GM12801 (cell line): Measurements from ENCODE around the gene SLC11A2.

Experiments used
- TF ChIP-seq, protein P1 (sequence below): IDR thresholded peaks from one replicate; pipeline ENCODE4 v1.5.1; 2011; ENCODE audit warnings: control low read depth; ENCODE audit not compliant: insufficient read length; ENCODE audit errors: extremely low read depth

SLC11A2 gene

DNA sequence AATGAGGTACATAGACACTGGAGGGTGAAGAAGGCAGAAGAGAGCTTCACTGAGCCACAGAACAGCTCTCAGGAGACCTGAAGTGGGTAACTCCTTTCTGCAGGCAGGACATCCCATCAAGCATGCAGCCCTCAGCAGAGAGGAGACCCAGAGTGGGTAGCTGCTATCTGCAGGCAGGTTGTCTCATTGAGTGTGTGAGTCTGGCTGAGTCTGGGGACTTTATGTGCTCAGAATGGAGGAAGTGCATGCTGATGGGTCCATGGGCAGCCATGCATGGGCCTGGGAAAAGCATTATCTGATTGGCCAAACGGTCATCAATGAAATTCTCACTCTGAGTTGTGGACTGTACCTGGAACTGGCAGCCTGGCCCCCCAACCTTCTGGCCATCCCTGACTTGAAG lies 88.5 kb downstream of the SLC11A2 start:
- TF ChIP-seq, protein P1, sequence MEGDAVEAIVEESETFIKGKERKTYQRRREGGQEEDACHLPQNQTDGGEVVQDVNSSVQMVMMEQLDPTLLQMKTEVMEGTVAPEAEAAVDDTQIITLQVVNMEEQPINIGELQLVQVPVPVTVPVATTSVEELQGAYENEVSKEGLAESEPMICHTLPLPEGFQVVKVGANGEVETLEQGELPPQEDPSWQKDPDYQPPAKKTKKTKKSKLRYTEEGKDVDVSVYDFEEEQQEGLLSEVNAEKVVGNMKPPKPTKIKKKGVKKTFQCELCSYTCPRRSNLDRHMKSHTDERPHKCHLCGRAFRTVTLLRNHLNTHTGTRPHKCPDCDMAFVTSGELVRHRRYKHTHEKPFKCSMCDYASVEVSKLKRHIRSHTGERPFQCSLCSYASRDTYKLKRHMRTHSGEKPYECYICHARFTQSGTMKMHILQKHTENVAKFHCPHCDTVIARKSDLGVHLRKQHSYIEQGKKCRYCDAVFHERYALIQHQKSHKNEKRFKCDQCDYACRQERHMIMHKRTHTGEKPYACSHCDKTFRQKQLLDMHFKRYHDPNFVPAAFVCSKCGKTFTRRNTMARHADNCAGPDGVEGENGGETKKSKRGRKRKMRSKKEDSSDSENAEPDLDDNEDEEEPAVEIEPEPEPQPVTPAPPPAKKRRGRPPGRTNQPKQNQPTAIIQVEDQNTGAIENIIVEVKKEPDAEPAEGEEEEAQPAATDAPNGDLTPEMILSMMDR = no peak

DNA sequence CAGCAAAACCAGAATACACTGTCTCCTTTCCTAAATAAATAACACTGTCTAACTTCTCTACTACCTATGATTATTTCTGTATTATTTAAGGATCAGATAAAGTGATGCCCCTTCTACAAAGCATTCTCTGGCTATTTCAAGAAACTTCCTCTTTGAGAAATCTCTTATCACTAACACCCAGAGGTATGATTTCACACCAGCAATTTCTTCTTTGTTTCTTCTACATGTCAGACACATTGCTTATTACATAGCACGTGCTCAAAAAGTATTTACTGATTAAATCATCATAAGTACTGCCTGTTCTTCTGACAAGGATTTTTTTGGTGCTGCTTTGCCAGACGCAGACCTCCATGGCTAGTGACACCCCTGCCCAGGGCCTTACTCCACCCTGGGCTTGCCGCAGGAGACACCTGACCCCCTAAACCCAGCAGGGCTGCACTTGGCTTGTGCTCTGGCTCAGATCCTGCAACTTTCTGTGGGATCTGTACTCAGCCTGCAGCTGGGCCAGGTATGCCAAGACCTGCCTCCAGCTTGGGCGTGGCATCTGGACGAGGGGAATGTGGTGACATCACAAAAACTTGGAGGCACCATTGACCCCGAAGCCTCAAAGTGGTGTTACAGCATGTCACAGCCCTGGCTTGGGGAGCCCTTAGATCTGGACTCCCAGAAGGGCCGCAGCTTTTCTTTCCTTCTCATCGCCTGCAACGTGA lies 89.2 kb downstream of the SLC11A2 start:
- TF ChIP-seq, protein P1 = no peak

DNA sequence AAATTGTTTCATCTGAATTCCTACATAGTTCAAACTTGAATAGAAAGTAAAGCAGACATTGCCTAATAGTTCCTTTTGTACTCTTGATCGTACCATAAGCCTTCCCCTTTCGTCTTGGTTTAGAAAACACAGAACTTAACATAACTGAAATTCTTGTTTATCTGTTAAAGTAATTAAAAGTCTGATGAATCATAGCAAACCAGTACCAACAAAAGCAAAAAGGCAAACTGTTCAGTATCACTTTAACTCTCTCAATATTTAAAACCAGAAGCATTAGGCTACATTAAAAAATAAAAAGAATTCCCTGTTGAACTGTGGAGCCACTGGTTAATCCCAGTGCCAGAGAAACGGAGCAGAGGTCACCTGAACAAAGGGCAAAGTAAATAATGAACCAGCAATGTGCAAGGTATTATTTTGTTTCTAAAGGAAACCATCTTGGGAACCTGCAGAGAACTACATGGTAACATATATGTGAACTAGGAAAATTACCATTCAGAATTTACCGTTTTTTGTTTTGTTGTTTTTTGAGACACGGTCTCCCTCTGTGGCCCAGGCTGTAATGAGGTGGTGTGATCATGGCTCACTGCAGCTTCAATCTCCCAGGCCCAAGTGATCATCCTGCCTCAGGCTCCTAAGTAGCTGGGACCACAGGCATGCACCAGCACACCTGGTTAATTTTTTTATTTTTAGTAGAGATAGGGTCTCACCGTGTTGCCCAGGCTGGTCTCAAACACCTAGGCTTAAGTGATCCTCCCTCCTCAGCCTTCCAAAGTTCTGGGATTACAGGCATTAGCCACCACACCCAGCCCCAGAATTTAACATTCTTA lies 91.0 kb downstream of the SLC11A2 start:
- TF ChIP-seq, protein P1 = no peak

DNA sequence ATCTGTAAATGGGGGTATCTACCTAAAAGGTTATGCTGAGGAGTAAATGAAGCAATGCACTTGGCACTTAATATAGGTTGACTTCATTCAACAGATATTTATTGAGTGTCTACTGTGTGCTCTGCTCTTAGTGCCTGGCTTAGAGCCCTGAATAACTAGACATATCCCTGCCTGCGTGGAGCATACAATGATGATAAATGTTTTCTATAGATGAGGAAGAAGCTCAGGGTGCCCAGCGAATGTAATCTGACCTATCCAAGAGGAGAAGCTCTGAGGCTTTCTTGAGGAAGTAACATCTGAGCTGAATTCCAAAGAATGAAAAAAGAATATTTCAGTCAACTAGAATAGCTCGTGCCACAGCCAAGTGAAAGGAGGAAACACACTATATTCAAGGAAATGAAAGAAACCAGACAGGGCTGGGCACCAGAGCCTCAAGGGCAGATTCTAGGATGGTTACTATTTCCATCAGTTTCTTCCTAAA lies 91.8 kb downstream of the SLC11A2 start:
- TF ChIP-seq, protein P1 = no peak

DNA sequence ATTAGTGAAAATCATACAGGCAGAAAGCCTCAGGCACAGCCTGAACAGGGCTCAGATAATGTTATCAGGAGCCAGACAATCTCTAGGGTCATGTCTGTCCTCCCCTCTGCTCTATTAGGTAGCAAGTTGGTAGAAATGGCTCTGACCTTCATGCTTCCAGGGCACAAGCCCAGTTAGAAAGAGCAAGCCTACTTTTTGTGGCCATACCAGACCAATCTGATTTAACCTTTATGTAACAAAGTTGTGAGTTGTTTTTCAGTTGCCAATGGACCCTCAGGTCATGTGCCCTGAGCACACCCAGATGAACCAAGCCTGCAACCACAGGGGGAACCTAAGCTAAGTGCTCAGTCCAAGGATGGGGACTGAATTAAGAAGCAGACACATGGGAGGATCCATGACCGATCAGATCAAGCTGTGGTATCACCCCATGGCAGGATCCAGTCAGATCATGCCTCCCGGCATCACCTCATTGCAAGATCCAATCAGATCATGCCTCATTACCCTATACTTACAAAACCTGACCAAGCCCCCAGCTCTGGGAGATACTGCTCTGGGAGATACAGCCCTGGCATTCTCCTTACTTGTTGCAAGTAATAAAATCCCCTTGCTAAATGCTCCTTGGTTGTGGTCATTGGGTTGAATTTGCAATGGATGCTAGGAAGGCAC lies 92.6 kb downstream of the SLC11A2 start:
- TF ChIP-seq, protein P1 = no peak

DNA sequence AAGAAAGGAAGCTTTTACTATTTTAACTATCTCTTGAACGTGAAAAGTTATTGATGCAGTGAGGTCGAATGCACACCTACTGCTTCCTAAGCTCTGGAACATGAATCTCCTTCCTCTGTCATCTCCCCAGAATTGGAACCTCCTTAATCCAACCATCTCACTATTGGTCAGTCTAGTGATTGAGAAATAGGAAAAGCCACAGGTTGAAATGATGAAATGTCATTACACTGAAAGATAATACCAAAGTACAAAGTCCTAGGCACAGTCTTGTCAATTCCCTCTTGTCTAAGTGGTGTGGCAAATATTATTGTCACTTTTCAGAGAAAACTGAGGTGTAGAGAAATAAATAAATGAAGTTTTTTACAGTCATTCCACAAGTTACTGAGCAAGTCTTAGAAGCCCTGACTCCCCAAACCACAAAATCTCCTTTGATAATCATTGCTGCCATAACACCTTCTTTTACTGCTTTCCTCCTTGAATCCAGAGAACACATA lies 93.3 kb downstream of the SLC11A2 start:
- TF ChIP-seq, protein P1 = no peak

DNA sequence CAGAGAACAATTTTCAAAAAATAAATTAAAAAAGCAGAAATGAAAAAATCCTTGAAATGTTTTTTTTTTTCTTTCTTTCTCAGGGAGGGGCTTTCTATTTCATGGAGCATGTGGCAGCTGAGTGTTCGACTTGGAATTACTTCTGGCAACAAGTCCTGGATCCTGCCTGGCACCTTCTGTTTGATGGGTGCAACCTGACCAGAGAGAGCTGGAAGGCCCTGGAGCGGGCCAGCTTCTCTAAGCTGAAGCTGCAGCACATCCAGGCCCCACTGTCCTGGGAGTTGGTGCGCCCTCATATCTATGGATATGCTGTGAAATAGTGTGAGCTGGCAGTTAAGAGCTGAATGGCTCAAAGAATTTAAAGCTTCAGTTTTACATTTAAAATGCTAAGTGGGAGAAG lies 96.4 kb downstream of the SLC11A2 start:
- TF ChIP-seq, protein P1 = no peak
